Forelimb muscle (tissue), 1 donor: ENCODE measurements around the gene NUDT16L1. TPM values are rescaled to one million over a fixed set of nuclear protein-coding genes. Genes with fewer than 3 reads are reported as not detected.

Experiments used
- DNase-seq: peaks from one replicate; pipeline ENCODE4 v3.0.0-alpha.2; 2013; ENCODE audit warnings: low read depth
- polyA plus RNA-seq: library from polyadenylated mRNA; unstranded; fragments of 120-200 nt; gene quantifications from one replicate; pipeline ENCODE4 v1.2.1, GENCODE V29; 2013; ENCODE audit not compliant: insufficient read length

The NUDT16L1 gene
- polyA plus RNA-seq, 1 donor = 23.3 TPM

DNA sequence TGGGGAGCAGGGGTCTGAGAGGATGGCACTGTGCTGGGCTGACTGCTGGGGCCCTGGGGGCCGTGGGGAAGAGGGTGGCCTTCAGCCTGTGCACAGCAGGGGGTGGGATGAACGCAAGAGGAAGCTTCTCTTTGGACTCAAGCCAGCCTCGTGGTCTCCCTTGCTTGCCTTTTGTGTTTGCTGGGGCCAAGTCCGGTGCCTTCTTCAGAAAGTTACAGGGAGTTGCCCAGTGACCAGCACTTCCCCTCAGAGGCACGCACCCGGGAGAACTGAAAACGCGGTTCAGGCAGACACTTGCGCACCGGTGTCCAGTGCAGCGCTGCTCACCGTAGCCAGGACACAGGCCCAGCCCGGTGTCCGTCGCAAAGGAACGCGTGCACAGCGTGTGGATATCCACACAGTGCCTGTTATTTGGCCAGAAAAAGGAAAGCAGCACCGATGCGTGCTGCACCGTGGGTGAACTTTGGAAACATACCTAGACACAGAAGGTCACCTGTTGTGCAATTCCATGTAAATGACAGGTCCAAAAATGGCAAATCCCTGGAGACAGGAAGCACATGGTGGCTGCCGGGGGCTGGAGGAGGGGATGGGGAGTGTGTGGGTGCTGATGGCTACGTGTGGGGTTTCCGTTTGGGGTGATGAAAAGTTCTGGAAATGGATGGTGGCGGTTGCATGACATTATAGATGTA is 29.4 kb upstream of the NUDT16L1 start:
- peak; percentile 28 for DNase-seq

DNA sequence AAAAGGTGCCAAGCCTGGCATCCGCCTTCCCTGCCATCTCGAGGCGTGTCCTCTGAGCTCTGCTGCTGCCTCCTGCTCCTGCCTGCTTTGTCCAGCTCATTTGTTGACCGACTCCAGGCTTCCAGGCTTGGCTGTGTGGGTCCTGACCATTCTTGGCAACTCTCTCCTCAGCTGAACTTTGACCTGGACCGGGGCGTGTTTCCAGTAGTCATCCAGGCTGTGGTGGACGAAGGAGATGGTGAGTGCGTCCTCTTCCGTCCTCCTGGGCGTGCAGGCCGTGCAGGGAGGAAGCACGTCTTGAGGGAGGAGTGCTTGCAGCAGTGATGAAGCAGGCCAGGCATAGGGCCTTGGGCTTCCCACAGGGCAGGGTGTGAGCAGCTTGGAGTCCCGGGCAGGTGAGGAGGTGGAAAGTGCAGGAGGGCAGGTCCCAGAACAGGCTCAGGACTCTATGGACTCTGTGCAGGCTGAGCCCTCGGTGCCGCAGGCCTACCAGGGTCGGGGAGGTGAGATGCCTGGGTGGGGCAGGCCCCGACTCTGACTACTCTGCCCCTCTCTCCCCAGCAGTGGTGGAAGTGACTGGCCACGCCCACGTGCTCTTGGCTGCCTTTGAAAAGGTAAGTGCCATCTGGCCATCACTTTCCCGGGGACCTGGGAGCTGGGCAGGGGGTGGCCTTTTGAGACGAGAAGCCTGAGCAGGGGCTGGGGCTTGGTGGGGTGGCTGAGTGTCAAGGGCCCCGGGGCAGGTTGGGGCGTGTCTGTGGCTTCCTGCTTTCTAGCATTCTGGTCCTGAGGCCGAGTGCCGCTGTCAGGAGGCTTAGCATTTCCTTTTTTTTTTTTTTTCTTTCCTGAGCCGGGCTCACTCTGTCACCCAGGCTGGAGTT is 28.6 kb upstream of the NUDT16L1 start:
- no peak for DNase-seq

DNA sequence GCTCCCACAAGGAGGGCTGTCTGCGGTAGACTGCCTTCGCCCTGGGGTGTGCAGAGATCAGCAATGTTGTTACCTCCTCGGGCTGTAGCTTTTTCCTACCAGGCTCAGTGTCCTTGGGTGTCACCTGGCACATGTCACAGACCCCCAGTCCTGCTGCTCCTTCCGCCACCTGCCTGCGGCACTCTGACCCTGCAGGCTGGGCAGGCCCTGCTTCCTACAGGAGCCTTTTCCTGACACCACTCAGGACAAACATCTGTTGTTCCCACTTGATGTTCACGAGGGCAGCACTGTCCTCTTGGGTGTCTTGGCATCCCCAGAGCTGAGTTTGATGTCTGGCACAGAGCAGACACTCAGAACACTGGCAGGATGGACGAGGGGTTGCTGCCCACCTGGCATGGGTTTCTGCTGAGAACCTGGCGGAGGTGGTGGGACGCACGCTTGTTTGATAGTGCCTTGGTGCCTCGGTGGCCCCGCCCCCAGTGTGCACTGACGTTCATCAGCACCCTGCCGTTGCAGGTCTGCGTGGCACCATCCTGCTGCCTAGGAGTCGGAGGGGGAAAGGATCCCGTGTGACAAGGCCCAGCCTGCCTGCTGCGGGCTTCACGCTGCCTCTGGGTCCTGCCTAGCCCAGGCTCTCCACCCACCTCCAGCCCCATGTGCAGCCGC is 26.7 kb upstream of the NUDT16L1 start:
- no peak for DNase-seq

DNA sequence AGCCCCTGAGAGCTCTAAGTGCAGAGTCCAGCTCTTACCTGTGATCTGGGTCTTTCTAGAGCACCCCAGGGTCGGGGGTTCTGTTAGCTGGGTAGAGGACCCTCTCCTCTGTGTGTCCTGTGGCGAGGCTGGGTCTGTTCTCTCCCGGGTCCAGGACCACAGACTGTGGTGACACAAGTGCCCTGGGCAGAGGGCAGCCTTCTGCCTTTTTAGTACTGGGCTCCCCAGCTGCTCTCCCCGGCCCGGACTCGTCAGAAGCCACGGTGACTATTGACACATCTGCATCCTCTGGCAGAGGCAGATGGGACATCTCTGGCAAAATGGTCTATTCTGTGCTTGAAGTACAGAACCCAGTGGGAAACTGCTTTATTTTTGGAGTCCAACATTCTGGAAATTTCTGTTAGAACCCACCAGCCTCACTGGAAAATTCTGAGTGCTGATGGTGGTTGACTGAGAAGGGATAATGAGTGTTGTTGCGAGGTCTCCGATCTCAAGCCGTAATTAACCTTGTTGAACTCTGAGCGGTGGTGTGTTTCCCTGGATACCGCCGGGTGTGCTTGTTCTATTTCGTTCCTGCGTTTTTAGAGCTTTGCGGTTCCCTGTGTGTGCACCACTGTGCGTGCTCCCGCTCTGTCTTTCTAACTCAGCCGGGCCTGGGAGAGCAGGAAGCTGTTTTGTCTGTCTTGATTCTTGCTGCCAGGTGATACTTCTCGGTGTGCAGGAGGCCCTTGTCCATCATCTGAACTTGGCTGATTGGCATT is 26.0 kb upstream of the NUDT16L1 start:
- no peak for DNase-seq

DNA sequence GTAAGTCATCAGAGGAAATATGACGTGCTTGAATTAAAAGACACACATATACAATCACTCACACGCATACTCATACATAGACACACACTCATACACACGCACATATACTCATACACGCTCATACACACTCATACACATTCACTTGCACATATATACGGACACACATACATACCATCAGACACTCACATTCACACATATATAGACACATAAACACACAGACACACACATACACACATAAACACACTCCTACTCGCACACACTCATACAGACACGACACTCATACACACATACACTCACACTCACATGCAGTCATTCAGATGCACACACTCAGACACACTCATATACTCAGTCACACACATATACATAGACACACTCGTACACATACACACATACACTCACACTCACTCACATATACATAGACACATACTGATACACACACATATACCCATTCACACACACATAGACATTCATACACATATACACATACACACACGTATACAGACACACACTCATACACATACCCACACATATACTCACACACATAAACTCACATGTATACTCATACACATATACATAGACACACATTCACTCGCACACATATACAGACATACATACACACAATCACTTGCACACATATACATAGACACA is 24.9 kb upstream of the NUDT16L1 start:
- DNase-seq = no peak

DNA sequence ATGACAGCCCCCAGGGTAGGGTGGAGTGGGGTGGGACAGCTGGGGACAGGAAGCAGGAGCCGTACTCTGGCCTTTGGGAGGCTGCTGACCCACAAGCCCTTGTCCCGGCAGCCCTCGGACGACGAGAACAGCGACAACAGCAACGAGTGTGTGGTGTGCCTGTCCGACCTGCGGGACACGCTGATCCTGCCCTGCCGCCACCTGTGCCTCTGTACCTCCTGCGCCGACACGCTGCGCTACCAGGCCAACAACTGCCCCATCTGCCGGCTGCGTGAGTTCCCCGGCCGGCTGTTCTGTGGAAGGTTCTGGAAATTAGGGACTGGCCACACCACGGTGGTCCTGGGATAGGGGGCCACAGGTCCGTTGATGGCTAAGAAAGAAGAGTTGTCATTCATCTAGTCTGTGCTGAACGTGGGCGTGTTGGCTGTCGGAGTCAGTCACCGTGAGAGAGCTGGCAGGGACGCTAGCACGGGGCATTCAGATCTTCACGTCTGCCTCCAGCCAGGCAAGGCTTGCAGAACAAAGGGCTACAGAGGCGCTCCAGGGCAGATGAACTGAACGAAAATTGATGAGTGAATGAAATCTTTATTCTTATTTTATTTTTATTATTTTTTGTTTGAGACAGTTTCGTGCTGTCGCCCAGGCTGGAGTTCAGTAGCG is 19.8 kb upstream of the NUDT16L1 start:
- no peak for DNase-seq

DNA sequence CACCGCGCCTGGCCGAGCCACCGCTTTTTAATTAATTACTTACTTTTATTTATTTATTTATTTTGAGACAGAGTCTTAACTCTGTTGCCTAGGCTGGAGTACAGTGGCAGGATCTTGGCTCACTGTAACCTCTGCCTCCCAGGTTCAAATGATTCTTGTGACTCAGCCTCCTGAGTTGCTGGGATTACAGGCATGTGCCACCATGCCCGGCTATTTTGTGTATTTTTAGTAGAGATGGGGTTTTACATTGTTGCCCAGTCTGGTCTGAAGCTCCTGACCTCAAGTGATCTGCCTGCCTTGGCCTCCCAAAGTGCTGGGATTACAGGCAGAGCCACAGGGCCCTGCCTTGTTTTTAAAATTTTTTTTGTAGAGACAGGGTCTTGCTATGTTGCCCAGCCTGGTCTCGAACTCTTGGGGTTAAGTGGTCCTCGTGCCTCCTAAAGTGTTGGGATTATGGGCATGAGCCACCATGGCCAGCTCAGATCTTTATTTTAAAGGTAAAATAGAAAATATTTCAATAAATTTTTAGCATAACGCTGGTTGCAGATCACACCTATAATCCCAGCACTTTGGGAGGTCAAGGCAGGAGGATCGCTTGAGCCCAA is 18.3 kb upstream of the NUDT16L1 start:
- DNase-seq = no peak

DNA sequence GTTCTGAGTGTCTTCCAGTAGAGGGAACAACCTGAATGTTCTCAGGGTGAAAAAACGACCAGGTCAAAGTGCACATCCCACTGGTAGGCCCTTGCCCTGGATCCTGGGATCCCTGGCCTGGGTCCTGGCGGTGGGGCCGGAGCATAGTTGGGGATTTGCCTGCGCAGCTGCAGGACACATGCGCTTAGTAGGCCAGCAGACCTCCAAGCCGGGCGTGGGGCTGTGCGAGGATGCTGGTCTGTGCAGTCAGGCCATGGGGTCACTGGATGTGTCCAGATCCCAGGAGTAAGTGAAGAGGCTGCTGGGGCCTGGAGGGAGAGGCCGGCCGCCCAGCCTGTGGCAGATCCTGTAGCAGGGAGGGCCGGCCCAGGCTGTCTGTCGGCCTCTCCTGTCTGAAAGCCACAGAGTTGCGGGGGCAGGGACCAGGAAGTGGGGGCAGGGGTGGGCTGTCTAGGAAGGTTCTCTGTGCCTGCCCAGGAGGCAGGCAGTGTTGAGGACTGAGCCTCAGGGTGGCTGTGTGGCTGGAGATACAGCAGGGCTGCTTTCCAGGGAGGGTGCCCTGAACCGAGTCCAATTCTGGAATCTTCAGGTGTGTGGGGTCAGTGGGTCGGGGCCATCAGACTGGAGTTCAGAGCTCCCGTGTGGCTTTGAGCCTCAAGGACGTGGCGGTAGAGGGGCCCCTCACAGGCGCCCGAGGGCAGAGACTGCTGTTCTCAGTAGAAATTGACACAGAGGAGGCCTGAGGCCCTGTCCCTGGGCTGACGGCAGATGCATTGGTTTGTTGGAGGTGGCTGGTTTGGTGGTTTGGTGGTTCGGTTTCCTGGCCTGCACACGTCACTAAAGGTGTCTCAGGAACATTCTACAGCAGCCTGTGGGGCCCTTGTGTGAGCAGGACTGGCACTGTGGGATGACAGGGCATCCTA is 17.2 kb upstream of the NUDT16L1 start:
- DNase-seq = no peak

DNA sequence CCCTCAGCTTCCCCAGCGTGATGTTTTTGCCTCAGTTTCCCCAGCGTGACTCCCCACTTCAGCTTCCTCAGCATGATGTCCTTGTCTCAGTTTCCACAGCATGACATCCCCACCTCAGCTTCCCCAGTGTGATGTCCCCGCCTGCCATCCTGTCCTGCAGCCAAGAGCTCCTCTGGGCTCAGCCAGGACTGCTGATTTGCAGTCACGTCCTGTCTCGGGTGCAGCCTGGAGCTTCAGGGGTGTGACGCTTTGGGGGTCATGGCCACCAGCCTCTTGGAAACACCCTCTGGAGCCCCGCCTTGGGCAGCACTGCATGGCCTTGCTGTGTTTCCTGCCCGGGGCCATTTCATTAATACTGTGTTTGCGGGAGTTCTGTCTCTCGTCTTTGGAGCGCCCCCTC is 16.5 kb upstream of the NUDT16L1 start:
- no peak for DNase-seq

DNA sequence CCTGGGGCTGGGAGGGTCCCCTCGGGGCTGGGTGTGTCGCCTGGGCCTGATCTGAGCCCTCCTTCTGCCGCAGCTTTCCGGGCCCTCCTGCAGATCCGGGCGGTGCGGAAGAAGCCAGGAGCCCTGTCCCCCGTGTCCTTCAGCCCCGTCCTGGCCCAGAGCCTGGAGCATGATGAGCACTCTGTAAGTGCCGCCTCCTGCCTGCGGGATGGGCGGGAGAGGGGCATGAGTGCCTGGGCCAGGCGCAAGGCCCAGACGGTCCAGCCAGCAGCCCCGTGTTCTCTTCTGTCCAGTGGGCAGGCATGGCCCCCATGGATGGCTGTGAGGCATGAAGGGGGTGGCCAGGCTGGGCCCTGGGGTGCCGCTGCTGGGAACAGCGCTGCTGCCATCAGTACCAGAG is 16.0 kb upstream of the NUDT16L1 start:
- DNase-seq = no peak

DNA sequence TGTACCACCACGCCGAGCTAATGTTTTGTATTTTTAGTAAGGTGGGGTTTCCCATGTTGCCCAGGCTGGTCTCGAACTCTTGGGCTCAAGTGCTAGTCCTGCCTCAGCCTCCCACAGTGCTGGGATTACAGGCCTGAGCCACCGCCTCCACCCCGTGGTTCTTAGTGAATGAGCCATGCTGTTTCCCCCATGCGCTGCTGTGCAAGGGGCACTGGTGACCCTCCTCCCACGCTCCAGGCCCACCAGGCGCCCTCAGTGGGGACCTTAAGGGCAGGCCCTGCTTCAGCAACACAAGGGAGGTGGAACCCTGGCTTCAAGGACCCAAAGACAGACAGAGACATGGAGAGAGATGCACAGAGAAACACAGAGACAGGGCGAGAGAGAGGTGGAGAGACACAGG is 15.4 kb upstream of the NUDT16L1 start:
- DNase-seq = no peak

DNA sequence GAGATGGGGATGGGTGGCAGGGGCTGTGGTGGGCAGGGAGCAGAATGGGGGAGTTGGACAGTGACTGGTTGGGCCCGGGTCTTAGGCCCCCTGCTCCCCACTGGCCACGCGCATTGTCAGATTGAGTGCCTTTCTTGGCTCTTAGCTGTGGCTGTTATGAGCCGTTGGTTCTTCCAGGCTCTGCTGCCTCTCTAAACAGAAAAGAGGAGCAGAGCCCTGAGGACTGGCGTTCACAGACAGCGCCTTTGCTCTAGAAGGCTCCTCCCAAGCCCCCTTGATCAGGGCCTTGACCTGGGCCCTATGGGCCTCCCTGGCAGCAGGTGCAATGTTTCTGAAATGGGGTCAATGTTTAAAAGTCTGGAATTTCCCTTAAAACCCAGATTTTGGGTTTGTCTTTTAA is 14.8 kb upstream of the NUDT16L1 start:
- DNase-seq = no peak

DNA sequence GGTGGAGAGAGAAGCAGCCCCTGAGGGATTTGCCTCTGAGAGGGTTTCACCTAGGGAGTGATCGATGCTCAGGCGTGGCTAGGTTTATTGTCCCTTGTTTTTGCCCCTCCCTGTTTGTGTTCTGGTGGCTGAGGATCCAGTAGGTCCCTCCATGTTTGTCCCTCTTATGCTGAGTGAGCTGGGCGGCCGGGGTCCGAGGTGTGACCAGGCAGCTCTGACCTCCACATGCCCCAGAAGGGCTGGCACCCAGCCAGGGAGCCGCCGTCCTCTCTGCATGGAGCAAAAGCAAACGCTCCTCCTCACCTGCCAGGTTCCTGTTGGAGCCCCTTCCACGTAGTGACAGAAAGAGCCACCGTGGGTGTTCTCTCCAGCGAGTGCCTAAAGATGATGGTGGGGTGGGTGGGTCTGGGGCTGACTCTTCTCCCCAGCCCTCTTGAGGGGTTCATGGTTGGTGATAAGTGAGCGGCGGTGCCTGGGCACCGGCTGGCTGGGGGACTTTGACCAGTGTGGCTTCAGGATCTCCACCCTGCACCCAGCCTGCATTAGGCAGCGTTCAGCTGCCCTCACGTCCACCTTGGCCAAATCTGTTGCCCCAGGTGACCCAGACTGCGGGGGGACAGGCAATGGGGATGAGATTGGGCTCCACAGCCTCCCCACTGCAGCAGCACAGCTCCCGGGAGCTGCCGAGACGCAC is 14.1 kb upstream of the NUDT16L1 start:
- DNase-seq = no peak

DNA sequence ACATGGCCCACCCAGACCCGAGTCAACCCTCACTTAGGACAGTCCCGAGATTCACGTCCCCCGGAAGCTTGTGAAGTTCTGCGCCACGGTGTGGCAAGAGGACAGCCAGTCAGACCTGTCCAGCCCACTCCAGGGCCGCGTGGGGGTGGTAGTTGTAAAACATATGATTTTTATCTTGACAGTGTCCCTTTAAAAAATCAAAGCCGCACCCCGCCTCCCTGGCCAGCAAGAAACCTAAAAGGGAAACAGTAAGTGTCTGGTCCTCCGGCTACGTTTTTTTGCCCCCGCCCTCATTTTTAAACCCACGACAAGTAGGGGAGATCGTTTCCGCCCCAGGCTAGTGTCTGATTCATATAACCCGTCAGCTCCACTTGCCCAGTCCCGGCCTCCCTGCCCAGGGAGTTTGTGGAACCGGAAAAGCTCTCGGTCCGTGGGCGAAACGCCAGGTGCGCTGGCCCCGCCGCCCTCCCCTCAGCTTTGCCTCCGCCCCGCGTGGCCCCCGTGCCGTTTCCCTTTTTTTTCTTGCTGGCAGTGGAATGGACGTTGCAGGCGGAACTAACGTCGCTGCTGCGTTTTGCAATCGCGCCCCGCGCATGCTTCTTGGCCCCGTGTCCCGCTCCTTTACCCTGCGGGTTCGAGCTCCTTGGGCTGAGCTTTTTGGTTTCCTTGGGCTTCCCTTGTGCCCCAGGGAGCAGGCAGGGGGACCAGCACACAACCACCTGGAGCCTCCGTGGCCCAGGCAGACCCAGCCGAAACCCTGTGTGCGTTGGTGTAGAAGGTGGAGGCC is 13.3 kb upstream of the NUDT16L1 start:
- DNase-seq = peak; percentile 32

DNA sequence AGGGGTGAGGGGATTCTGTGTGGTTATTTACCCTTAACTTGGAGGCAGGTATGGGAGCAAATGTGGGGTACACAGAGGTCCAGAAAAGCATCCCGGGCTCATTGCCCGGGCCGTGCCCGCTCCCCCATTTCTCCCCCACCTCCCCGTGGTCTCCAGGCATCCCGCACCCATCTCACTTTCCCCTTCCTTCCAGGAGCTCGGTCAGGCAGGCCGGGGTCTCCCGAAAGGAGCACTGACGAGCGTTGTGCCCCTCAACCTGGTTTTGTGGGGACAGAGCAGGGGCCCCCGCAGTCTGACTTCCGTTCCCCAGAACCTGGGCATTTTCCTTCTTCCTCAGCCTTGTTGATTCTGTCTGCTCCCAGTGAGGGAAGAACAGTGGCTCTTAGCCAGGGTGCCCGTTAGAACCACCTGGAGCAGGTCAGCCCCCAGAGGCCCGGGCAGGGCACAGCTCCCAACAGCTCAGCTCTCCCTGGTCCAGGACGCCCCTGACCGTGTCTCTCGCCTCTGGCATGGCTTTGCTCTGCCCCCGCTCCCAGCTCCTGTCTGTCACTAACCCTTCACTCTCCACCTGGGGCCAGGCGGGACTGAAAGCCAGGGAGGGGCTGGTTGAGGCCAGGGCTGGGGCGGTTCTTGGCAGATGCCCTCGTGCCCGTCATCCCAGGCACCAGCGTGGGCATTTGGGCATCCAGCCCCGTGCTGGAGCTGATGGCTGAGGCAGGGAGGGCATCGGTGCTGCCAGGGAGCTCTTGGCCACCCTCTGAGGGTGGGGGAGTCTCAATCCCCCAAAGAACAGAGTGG is 12.5 kb upstream of the NUDT16L1 start:
- DNase-seq = no peak

DNA sequence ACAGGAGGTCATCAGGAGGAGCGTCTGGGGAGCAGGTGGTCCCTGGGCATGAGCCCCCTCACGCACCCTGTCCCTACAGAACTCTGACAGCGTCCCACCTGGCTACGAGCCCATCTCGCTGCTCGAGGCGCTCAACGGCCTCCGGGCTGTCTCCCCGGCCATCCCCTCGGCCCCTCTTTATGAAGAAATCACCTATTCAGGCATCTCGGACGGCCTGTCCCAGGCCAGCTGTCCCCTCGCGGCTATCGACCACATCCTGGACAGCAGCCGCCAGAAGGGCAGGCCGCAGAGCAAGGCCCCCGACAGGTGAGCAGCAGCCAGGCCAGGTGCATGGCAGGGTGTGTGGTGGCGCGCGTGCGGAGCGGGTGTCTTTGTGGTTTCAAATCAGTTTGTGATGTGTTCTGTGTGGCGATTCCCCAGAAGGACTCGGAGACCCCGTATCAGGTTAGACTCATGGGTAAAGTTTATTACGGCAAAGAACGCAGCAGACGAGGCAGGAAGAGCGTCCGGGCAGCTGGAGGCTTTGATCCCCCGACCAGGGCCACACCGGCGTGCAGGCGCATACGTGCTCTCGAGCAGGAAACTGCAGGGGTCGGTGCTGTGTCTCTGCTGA is 11.8 kb upstream of the NUDT16L1 start:
- DNase-seq = no peak
